OCI-LY3 (cell line): Measurements from ENCODE around the gene TTC28.

Source experiments
- CTCF ChIP-seq: fragments of 200-600, 300-600 bp; sonication (generic); IDR thresholded peaks from 2 replicates; pipeline ENCODE4 v1.5.1; 2014; ENCODE audit warnings: antibody characterized with exemption, low read length, low read depth
- EZH2phosphoT487 ChIP-seq: fragments of 200-600 bp; shearing (Covaris generic); IDR thresholded peaks from 2 replicates; pipeline ENCODE4 v1.6.1; 2018; ENCODE audit warnings: antibody characterized with exemption, mixed run types, low read depth

- TF ChIP-seq CTCF (no peak), EZH2phosphoT487 (no peak)
Observed at GRCh38 chr22:28357193-28357592, 322.4 kb downstream of the TTC28 start.
